Cardiac muscle cell (in vitro differentiated cells and primary cell): ENCODE data around the gene FOXS1. TPM values are rescaled to one million over a fixed set of nuclear protein-coding genes. Genes with fewer than 3 reads are reported as not detected.

Source experiments
- DNase-seq, 2 donors: peaks; one replicate each; pipeline versions ENCODE4 v3.0.0 to v3.0.0-alpha.2; 2010 to 2017; ENCODE audit warnings: low read depth in 1 of 2, low spot score in 1 of 2
- H3K27ac ChIP-seq: fragments of 200-600 bp; sonication (generic); 2 replicates; pipeline ENCODE4 v1.5.1; 2016
- H3K27me3 ChIP-seq: fragments of 200-600 bp; sonication (generic); 2 replicates; pipeline ENCODE4 v1.6.0; 2016; ENCODE audit warnings: control low read depth
- H3K36me3 ChIP-seq: fragments of 200-600 bp; sonication (generic); 2 replicates; pipeline ENCODE4 v1.5.1; 2016; ENCODE audit warnings: control low read depth
- H3K4me1 ChIP-seq: fragments of 200-600 bp; sonication (generic); 2 replicates; pipeline ENCODE4 v1.8.1; 2017; ENCODE audit warnings: low read depth, mild to moderate bottlenecking, mixed run types
- H3K4me3 ChIP-seq: fragments of 200-600 bp; sonication (generic); 2 replicates; pipeline ENCODE4 v1.5.1; 2016; ENCODE audit warnings: mild to moderate bottlenecking
- H3K9me3 ChIP-seq: fragments of 200-600 bp; sonication (generic); 2 replicates; pipeline ENCODE4 v1.5.1; 2017; ENCODE audit warnings: low read depth, mild to moderate bottlenecking, control low read depth
- polyA plus RNA-seq: library from polyadenylated mRNA; unstranded; fragments of >200 nt; fragmentation: Nextera tagmentation; extraction: Ambion mirVana; gene quantifications from 2 replicates; pipeline ENCODE4 v1.2.1, GENCODE V29; 2016
- total RNA-seq: library from RNA; depleted of rRNA; stranded (reverse); fragments of >200 nt; gene quantifications from 2 replicates; pipeline ENCODE4 v1.2.3, GENCODE V29; 2016
- TF ChIP-seq, protein P1 (sequence below): IDR thresholded peaks from 2 replicates; pipeline ENCODE4 v1.5.1; 2012; ENCODE audit warnings: low read depth, mild to moderate bottlenecking, low read length

Gene FOXS1
- total and polyA plus RNA-seq, 2 experiments from 2014 or later: 0.23 to 0.83 TPM

DNA sequence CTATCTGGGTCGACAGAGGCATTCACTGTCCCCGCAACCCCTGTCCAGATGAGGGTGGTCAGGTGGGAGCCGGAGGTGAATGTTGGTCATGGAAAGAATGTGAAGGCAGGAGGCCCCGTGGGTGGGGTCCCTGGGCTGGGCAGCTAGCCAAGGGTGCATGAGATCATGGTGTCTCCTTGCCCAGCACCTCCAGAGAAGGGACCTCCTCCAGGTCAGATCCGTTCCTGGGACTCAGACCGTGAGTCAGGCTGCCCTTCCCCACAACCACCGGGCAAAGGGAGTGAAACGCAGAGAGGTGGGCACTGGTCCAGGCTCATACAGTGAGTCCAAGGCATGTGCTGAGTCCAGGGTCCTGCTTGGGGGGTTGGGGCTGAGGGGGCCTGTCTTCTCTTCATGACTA is 3.5 kb downstream of the FOXS1 start:
- TF ChIP-seq, protein P1, sequence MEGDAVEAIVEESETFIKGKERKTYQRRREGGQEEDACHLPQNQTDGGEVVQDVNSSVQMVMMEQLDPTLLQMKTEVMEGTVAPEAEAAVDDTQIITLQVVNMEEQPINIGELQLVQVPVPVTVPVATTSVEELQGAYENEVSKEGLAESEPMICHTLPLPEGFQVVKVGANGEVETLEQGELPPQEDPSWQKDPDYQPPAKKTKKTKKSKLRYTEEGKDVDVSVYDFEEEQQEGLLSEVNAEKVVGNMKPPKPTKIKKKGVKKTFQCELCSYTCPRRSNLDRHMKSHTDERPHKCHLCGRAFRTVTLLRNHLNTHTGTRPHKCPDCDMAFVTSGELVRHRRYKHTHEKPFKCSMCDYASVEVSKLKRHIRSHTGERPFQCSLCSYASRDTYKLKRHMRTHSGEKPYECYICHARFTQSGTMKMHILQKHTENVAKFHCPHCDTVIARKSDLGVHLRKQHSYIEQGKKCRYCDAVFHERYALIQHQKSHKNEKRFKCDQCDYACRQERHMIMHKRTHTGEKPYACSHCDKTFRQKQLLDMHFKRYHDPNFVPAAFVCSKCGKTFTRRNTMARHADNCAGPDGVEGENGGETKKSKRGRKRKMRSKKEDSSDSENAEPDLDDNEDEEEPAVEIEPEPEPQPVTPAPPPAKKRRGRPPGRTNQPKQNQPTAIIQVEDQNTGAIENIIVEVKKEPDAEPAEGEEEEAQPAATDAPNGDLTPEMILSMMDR: no peak
- Histone ChIP-seq H3K9me3 (no peaks in the 10 kb centered on the region), H3K27me3 (no peaks in the 10 kb centered on the region), H3K4me3 (no peak overlapping the region), H3K36me3 (no peaks in the 10 kb centered on the region), H3K4me1 (peaks cover 18% of the 10 kb centered on the region), H3K27ac (no peak overlapping the region)
- DNase-seq: peak in 1 of 2 donors; percentile 66

GRCh38 chr20:31840906-31841816 is 4.2 kb downstream of the FOXS1 start:
- peak in 1 of 2 donors; percentile 27 for DNase-seq
- Histone ChIP-seq H3K36me3 (no peaks in the 10 kb centered on the region), H3K9me3 (no peaks in the 10 kb centered on the region), H3K4me1 (peaks cover 18% of the 10 kb centered on the region), H3K27ac (no peak overlapping the region), H3K4me3 (no peak overlapping the region), H3K27me3 (no peaks in the 10 kb centered on the region)
- TF ChIP-seq, protein P1: no peak

DNA sequence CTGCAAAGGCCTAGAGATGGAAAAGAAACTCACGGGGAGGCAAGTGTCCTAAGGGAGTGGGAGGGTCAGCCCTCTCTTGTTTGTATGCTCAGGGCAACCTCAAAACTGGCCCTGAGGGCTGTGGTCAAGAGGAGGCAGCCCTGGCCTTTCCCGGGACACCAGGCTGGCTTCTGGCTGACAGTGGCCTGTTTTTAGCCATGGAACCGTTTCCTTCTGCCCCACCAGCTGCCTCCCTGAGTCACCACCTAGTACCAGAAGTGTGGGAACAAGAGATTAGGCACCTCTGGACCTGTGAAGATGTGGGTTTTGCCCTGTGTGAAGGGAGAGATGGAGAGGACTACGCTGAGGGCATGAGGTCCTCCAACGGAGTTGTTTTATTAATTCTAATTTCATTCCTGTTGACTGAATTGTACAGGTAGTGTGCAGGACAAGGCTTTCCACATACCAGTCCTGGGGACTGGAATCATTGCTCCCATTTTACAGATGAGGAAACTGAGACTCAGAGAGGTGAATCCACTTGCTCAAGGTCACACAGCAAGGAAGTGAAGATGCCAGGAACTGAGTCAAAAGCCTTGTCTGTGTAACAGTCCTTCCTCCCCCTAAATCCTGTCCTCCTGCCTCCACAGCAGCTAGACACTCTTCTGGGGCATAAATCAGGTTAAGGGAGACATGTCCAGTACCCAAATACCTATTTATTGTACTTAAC is 5.5 kb downstream of the FOXS1 start:
- TF ChIP-seq, protein P1: no peak
- no peak for DNase-seq
- H3K36me3 ChIP-seq: no peaks in the 10 kb centered on the region
- H3K4me1 ChIP-seq: peaks cover 9% of the 10 kb centered on the region
- H3K9me3 ChIP-seq: no peaks in the 10 kb centered on the region
- no peak overlapping the region for H3K27ac ChIP-seq
- H3K27me3 ChIP-seq: no peaks in the 10 kb centered on the region
- H3K4me3 ChIP-seq: no peak overlapping the region

DNA sequence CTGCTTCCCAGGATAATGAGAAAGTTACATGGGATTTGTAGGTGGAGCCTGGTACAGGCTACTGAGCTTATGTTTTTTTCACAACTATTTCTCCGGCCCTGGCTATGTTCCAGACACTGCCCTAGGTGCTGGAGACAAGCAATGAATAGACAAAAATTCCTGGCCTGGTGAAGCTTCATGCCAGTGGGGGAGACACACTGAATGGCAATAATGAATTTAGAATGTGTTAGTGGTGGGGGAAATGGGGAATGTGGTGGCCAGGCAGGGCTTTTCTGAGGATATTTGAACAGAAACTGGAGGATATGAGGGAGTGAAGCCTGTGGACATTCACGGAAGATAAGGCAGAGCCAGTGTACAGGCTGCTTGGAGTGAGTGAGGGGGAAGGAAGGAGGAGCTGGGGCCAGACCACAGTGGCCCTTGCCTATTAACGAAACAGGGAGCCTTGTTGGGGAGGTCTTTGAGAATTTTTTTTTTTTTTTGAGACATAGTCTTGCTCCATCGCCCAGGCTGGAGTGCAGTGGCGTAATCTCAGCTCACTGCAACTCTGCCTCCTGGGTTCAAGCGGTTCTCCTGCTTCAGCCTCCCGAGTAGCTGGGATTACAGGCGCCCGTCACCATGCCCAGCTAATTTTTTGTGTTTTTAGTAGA is 6.6 kb downstream of the FOXS1 start:
- no peaks in the 10 kb centered on the region for H3K36me3 ChIP-seq
- H3K4me1 ChIP-seq: peaks cover 9% of the 10 kb centered on the region
- no peak overlapping the region for H3K4me3 ChIP-seq
- H3K27ac ChIP-seq: no peak overlapping the region
- H3K27me3 ChIP-seq: no peaks in the 10 kb centered on the region
- peak in 1 of 2 donors; percentile 86 for DNase-seq
- no peaks in the 10 kb centered on the region for H3K9me3 ChIP-seq
- TF ChIP-seq, protein P1: no peak

- H3K27ac ChIP-seq: no peak overlapping the region
Observed at GRCh38 chr20:31837896-31838397, 7.5 kb downstream of the FOXS1 start.

More at GRCh38 chr20:31837896-31838397, 7.5 kb downstream of the FOXS1 start:
- DNase-seq: peak in 1 of 2 donors; percentile 39
- TF ChIP-seq, protein P1: no peak
- Histone ChIP-seq H3K27me3 (no peaks in the 10 kb centered on the region), H3K9me3 (no peaks in the 10 kb centered on the region), H3K4me3 (no peak overlapping the region), H3K36me3 (no peaks in the 10 kb centered on the region), H3K4me1 (peaks cover 9% of the 10 kb centered on the region)
